Peyer's patch (tissue), 4 donors: ENCODE results near the gene ALDH3A1.
"Not testable (repeated sequence)": the region's sequence is repeated elsewhere in the genome, so short reads cannot be mapped to it uniquely, and the experiment has no call there.

Experiments
- CTCF ChIP-seq, 6 experiments: fragments of 450-650 bp in 4 of 6; fragments of 200-600 bp in 2 of 6; sonication (generic) in 1 of 6; IDR thresholded peaks; one replicate each; pipeline ENCODE4 v1.5.1; 2017 to 2019; ENCODE audit warnings: antibody characterized with exemption in 6 of 6, mild to moderate bottlenecking in 3 of 6, moderate library complexity in 1 of 6
- POLR2A ChIP-seq, 2 donors: fragments of 450-650 bp; IDR thresholded peaks; one replicate each; pipeline ENCODE4 v1.5.1; 2017; ENCODE audit warnings: antibody characterized with exemption in 2 of 2, mild to moderate bottlenecking in 2 of 2, moderate library complexity in 2 of 2

- not testable (repeated sequence) for TF ChIP-seq CTCF, POLR2A (IDR thresholded peaks at IDR 0.05)
These were observed 15.9 kb upstream of the ALDH3A1 start for GRCh38 chr17:19763991-19764390.
